ENCODE data around the gene MMS19.

- no peak for TF ChIP-seq CTCF (conservative IDR thresholded peaks at IDR 0.05; ENCODE audit: low read depth, low read length)
- TF ChIP-seq EZH2 (IDR thresholded peaks at IDR 0.05; ENCODE audit: borderline replicate concordance, low read depth, low read length, poor library complexity, severe bottlenecking), result no peak
Observed at GRCh38 chr10:97520520-97520919, 22.3 kb upstream of the MMS19 start.

All from A673 (cell line).